Right lobe of liver (tissue), 4 donors: ENCODE measurements around the gene PCP4.

Experiments
- POLR2A ChIP-seq: fragments of 450-650 bp; IDR thresholded peaks from one replicate; pipeline ENCODE4 v1.6.1; 2017; ENCODE audit warnings: antibody characterized with exemption, mild to moderate bottlenecking
- TF ChIP-seq, protein P1 (sequence below), 4 donors: fragments of 200-600 bp in 3 of 4; fragments of 450-650 bp in 1 of 4; IDR thresholded peaks; one replicate each; pipeline versions ENCODE4 v1.5.1 to v1.8.0; 2016 to 2022; ENCODE audit warnings: antibody characterized with exemption in 4 of 4, mild to moderate bottlenecking in 2 of 4
- donor health status: DM: no; HTN: no; CAD: no.
- donor health status: DM: no; HTN: no; CAD: no.
- donor health status: DM: no; HTN: yes; CAD: no.

DNA sequence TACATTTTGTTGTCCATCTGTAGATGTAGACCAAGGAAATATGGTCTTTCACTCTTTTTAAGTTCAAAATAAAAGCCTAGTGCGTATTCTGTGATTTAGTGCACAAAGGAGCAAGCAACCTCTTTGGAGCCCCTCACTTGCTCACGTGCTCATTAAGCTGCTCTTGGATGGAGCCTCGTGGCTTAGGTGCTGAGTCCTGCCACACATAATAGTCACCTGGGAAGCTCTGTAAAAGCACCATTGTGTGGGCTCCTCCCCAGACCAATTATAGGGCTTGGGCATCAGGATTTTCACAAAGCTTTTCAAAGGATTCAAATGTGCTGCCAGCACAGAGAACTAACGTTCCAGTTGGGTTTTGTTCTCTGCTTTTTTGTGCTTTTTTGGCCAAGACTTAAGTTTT is 85.0 kb downstream of the PCP4 start:
- TF ChIP-seq POLR2A = no peak
- TF ChIP-seq, protein P1, sequence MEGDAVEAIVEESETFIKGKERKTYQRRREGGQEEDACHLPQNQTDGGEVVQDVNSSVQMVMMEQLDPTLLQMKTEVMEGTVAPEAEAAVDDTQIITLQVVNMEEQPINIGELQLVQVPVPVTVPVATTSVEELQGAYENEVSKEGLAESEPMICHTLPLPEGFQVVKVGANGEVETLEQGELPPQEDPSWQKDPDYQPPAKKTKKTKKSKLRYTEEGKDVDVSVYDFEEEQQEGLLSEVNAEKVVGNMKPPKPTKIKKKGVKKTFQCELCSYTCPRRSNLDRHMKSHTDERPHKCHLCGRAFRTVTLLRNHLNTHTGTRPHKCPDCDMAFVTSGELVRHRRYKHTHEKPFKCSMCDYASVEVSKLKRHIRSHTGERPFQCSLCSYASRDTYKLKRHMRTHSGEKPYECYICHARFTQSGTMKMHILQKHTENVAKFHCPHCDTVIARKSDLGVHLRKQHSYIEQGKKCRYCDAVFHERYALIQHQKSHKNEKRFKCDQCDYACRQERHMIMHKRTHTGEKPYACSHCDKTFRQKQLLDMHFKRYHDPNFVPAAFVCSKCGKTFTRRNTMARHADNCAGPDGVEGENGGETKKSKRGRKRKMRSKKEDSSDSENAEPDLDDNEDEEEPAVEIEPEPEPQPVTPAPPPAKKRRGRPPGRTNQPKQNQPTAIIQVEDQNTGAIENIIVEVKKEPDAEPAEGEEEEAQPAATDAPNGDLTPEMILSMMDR (IDR thresholded peaks at IDR 0.05) = no peak
